HepG2 (cell line): ENCODE data around the gene COASY. TPM values are rescaled to one million over a fixed set of nuclear protein-coding genes. Genes with fewer than 3 reads are reported as not detected.

Experiments used
- AKAP8 ChIP-seq: sonication (generic); formaldehyde crosslinking; IDR thresholded peaks from 2 replicates; pipeline ENCODE4 v1.5.1; 2020; ENCODE audit warnings: mild to moderate bottlenecking, missing genetic modification reagents
- ATF1 ChIP-seq: IDR thresholded peaks from 2 replicates; pipeline ENCODE4 v1.6.1; 2016; ENCODE audit warnings: mild to moderate bottlenecking, control low read depth
- CREB3 ChIP-seq: sonication (generic); formaldehyde crosslinking; IDR thresholded peaks from 2 replicates; pipeline ENCODE4 v1.5.0; 2020; ENCODE audit warnings: missing genetic modification reagents
- EED ChIP-seq: sonication (generic); formaldehyde crosslinking; IDR thresholded peaks from 2 replicates; pipeline ENCODE4 v1.5.0; 2020; ENCODE audit warnings: mild to moderate bottlenecking, missing genetic modification reagents
- HNF1A ChIP-seq, 2 experiments: sonication (generic) in 1 of 2; formaldehyde crosslinking in 1 of 2; IDR thresholded peaks; 2 replicates each; pipeline versions ENCODE4 v1.4.0 to v1.6.1; 2016 to 2020; ENCODE audit warnings: borderline replicate concordance in 1 of 2, low read depth in 1 of 2, mild to moderate bottlenecking in 1 of 2, missing genetic modification reagents in 1 of 2
- HOMEZ ChIP-seq: IDR thresholded peaks from 2 replicates; pipeline ENCODE4 v1.6.1; 2016; ENCODE audit warnings: low read depth
- JUND ChIP-seq: sonication (generic); formaldehyde crosslinking; IDR thresholded peaks from 2 replicates; pipeline ENCODE4 v1.8.0; 2022; ENCODE audit warnings: mild to moderate bottlenecking, missing genetic modification reagents
- MEIS2 ChIP-seq: sonication (generic); formaldehyde crosslinking; IDR thresholded peaks from 2 replicates; pipeline ENCODE4 v1.9.0; 2021; ENCODE audit warnings: mild to moderate bottlenecking, missing genetic modification reagents
- MYPOP ChIP-seq: sonication (generic); formaldehyde crosslinking; IDR thresholded peaks from 2 replicates; pipeline ENCODE4 v1.8.1; 2023; ENCODE audit warnings: mild to moderate bottlenecking, moderate library complexity, missing genetic modification reagents
- TEAD3 ChIP-seq: optimal IDR thresholded peaks from 2 replicates; pipeline ENCODE3; 2016; ENCODE audit warnings: borderline replicate concordance
- ZBTB14 ChIP-seq: sonication (generic); formaldehyde crosslinking; IDR thresholded peaks from 2 replicates; pipeline ENCODE4 v1.4.0; 2020; ENCODE audit warnings: missing genetic modification reagents
- ZNF138 ChIP-seq: sonication (generic); formaldehyde crosslinking; IDR thresholded peaks from 2 replicates; pipeline ENCODE4 v1.5.0; 2020; ENCODE audit warnings: mild to moderate bottlenecking, low read depth, missing genetic modification reagents
- ZNF354B ChIP-seq: sonication (generic); formaldehyde crosslinking; IDR thresholded peaks from 2 replicates; pipeline ENCODE4 v1.8.0; 2022; ENCODE audit warnings: mild to moderate bottlenecking, missing genetic modification reagents
- ZNF383 ChIP-seq: sonication (generic); formaldehyde crosslinking; IDR thresholded peaks from 2 replicates; pipeline ENCODE4 v1.4.0; 2020; ENCODE audit warnings: missing genetic modification reagents, mild to moderate bottlenecking, borderline replicate concordance
- ZNF570 ChIP-seq: sonication (generic); formaldehyde crosslinking; IDR thresholded peaks from 2 replicates; pipeline ENCODE4 v1.4.0; 2020; ENCODE audit warnings: mild to moderate bottlenecking, missing genetic modification reagents, borderline replicate concordance
- ZNF574 ChIP-seq: sonication (generic); formaldehyde crosslinking; IDR thresholded peaks from 2 replicates; pipeline ENCODE4 v1.4.0; 2020; ENCODE audit warnings: missing genetic modification reagents
- ZNF740 ChIP-seq: sonication (generic); formaldehyde crosslinking; IDR thresholded peaks from 2 replicates; pipeline ENCODE4 v1.4.0; 2020; ENCODE audit warnings: missing genetic modification reagents
- polyA plus RNA-seq, 8 experiments: library from polyadenylated mRNA; depleted of rRNA in 3 of 8; stranded (reverse) in 7 of 8; unstranded in 1 of 8; fragments of >200 nt; fragmentation: Illumina TruSeq in 4 of 8; extraction: Trizol in 4 of 8; gene quantifications; 2 replicates each; pipeline versions ENCODE4 v1.2.1 to v1.2.3, GENCODE V29; 2011 to 2016; ENCODE audit warnings: low read depth in 4 of 8, missing spikeins in 1 of 8, mixed read lengths in 1 of 8; ENCODE audit not compliant: insufficient read depth in 1 of 8
- total RNA-seq, 5 experiments: library from RNA; depleted of rRNA; stranded (reverse); fragments of >200 nt; fragmentation: Illumina TruSeq; extraction: Trizol; gene quantifications; 2 replicates each; pipeline ENCODE4 v1.2.3, GENCODE V29; 2016; ENCODE audit warnings: low read depth in 1 of 5

The COASY gene
- total and polyA plus RNA-seq, 2 of the 13 experiments (the other 11 are each of a cell fraction or from before 2014, with no cell fraction given): 90.7 to 125 TPM

GRCh38 chr17:42536048-42536371 is 25.9 kb upstream of the COASY start, which contains the start of gene NAGLU (continued):
- TF ChIP-seq CREB3 (CRISPR knock-in tag) (peak; percentile 74; the same call in 1 of the 2 replicates), ATF1 (CRISPR knock-in tag) (no peak), TEAD3 (peak; percentile 63), MYPOP (CRISPR knock-in tag) (no peak), AKAP8 (CRISPR knock-in tag) (no peak), MEIS2 (CRISPR knock-in tag) (peak; percentile 76; the same call in 1 of the 2 replicates), HNF1A (IDR thresholded peaks at IDR 0.05; ENCODE audit: low read depth) (no peak), HNF1A (CRISPR knock-in tag; IDR thresholded peaks at IDR 0.05; ENCODE audit: borderline replicate concordance) (no peak; the same call in 1 of the 2 replicates), ZNF354B (CRISPR knock-in tag) (no peak), ZBTB14 (CRISPR knock-in tag) (0 out of 2 replicates have a peak, but pooled peaks have one; percentile 44), ZNF570 (CRISPR knock-in tag) (no peak), ZNF574 (CRISPR knock-in tag) (peak; percentile 41; the same call in 1 of the 2 replicates), ZNF138 (CRISPR knock-in tag) (no peak), ZNF740 (CRISPR knock-in tag) (no peak), JUND (no peak), ZNF383 (CRISPR knock-in tag) (no peak), HOMEZ (CRISPR knock-in tag) (no peak), EED (CRISPR knock-in tag) (no peak)
